Astrocyte (in vitro differentiated cells and primary cell): ENCODE data around the gene ARR3.

Source experiments
- CTCF ChIP-seq: IDR thresholded peaks from 2 replicates; pipeline ENCODE4 v1.5.1; 2011; ENCODE audit warnings: low read depth, mild to moderate bottlenecking, inconsistent platforms, low read length, moderate library complexity; ENCODE audit not compliant: insufficient read depth
- EZH2 ChIP-seq: IDR thresholded peaks from 2 replicates; pipeline ENCODE4 v1.6.1; 2012; ENCODE audit warnings: mild to moderate bottlenecking, low read length, inconsistent platforms; ENCODE audit not compliant: insufficient read depth

DNA sequence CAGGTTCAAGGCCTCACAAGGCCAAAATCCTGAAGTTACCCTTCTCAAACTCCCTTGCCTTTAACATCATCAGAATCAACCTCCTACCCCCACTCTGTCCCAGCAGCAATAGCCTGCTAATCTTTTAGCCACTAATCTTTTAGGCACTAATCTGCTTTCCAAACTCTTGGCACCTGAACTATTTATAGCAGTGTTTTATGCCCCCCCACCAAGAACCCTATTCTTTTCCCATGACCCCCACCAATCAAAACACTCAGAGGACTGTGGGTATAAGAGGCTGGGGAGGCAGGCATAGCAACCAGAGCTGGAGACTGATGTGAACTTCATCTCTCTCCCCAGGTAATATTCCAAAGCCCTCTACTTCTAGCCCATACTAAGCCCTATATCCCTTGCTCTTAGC, at the start of gene ARR3:
- TF ChIP-seq CTCF: no peak
- no peak for TF ChIP-seq EZH2
